HFFc6 (cell line): ENCODE measurements around the gene RGS9. TPM values are rescaled to one million over a fixed set of nuclear protein-coding genes. Genes with fewer than 3 reads are reported as not detected.
"Not testable (repeated sequence)": the region's sequence is repeated elsewhere in the genome, so short reads cannot be mapped to it uniquely, and the experiment has no call there.

Source experiments
- DNase-seq: peaks from one replicate; pipeline ENCODE4 v3.0.0-alpha.2; 2018
- H3K27ac Mint-ChIP-seq: 2 replicates; pipeline ENCODE4 v1.8.0; 2020; ENCODE audit warnings: mild to moderate bottlenecking, mixed read lengths
- H3K27me3 Mint-ChIP-seq: 2 replicates; pipeline ENCODE4 v1.8.0; 2021; ENCODE audit warnings: mild to moderate bottlenecking, moderate library complexity, mixed read lengths; ENCODE audit not compliant: insufficient read depth
- H3K36me3 Mint-ChIP-seq: 2 replicates; pipeline ENCODE4 v1.8.0; 2021; ENCODE audit warnings: low read depth, mixed read lengths
- H3K4me1 Mint-ChIP-seq: 2 replicates; pipeline ENCODE4 v1.8.0; 2020; ENCODE audit warnings: low read depth, mixed read lengths
- H3K4me3 Mint-ChIP-seq: 2 replicates; pipeline ENCODE4 v1.8.0; 2020; ENCODE audit warnings: mild to moderate bottlenecking, moderate library complexity, mixed read lengths
- H3K9me3 Mint-ChIP-seq: 2 replicates; pipeline ENCODE4 v1.8.0; 2020; ENCODE audit warnings: mild to moderate bottlenecking, mixed read lengths
- total RNA-seq, 6 experiments: library from RNA; stranded (reverse); fragmentation: NEBNext Ultra II Directional; extraction: Animal tissue kit (Norgen Biotek cat#: 25700); gene quantifications; 2 replicates in 1 of 6; 3 replicates in 5 of 6; pipeline ENCODE4 v1.2.3, GENCODE V29; 2021
- TF ChIP-seq, protein P1 (sequence below): fragments of 200-600 bp; sonication (generic); IDR thresholded peaks from 2 replicates; pipeline ENCODE4 v1.5.0; 2021; ENCODE audit warnings: antibody characterized with exemption, mild to moderate bottlenecking

Gene RGS9
- total RNA-seq, 6 experiments from 2014 or later = 0.31 to 0.97 (median 0.42) TPM

DNA sequence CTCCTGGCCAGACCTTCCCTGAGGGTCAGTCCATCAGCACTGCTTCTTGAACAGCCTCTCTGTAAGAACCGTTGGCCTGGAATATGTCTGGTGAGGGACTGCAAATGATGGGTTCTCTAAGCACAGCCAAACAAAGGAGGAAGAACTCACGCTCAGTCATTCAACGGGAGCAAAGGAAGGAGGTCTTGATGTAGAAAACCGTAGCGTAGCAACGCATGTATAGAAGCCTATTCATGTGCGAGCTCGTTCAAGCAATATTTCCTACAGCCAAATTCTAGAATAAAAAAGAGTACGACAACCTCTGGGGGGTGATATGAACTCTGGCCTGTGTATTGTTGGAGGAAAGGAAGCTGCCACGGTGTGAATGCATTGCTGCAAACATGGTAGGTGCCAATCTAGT is 64.2 kb downstream of the RGS9 start:
- H3K27me3 Mint-ChIP-seq = peaks cover 2% of the 10 kb centered on the region; the same call in 1 of the 2 replicates
- H3K36me3 Mint-ChIP-seq = no peaks in the 10 kb centered on the region
- H3K4me1 Mint-ChIP-seq = peaks cover 19% of the 10 kb centered on the region
- no peak for DNase-seq
- TF ChIP-seq, protein P1, sequence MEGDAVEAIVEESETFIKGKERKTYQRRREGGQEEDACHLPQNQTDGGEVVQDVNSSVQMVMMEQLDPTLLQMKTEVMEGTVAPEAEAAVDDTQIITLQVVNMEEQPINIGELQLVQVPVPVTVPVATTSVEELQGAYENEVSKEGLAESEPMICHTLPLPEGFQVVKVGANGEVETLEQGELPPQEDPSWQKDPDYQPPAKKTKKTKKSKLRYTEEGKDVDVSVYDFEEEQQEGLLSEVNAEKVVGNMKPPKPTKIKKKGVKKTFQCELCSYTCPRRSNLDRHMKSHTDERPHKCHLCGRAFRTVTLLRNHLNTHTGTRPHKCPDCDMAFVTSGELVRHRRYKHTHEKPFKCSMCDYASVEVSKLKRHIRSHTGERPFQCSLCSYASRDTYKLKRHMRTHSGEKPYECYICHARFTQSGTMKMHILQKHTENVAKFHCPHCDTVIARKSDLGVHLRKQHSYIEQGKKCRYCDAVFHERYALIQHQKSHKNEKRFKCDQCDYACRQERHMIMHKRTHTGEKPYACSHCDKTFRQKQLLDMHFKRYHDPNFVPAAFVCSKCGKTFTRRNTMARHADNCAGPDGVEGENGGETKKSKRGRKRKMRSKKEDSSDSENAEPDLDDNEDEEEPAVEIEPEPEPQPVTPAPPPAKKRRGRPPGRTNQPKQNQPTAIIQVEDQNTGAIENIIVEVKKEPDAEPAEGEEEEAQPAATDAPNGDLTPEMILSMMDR = no peak
- H3K9me3 Mint-ChIP-seq = no peaks in the 10 kb centered on the region
- H3K27ac Mint-ChIP-seq = no peak overlapping the region
- no peak overlapping the region for H3K4me3 Mint-ChIP-seq

DNA sequence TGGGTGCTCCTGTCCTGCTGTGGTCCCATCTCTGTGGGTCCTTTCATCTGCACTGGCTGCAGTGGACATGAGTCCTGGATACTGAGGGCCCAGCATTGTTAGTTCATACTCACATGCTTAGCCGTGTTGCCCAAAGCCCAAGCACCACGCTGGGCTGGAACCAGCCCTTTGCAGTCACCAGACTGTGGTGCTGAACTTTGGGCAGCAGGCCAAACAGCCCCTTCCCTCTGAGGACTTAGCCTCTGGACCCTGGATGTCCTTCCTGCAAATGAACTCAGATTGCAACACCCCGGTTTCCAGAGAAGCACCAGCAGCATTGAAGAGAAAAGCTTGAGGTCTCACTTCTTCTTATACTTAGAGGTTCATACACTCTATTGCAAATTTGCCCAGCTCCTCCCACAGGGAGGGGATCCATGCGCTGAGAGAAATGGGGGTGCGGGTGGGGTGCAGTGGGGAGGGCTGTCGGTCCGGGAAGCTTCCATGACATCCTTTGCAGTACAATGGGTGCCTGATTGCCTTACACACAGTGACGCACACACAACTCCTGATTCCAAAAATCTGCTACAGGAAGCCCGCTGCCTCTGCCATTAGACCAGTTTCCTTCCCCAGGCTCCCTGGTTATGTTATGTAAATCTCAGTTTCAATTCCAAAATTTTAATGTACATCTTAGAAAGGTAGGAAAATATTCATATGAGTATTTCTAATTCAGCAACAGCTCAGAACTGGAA is 65.8 kb downstream of the RGS9 start:
- Mint-ChIP-seq H3K36me3 (no peaks in the 10 kb centered on the region), H3K27me3 (peaks cover 2% of the 10 kb centered on the region; the same call in 1 of the 2 replicates), H3K27ac (no peak overlapping the region), H3K4me3 (no peak overlapping the region), H3K4me1 (peaks cover 32% of the 10 kb centered on the region), H3K9me3 (no peaks in the 10 kb centered on the region)
- no peak for DNase-seq
- TF ChIP-seq, protein P1 = no peak

DNA sequence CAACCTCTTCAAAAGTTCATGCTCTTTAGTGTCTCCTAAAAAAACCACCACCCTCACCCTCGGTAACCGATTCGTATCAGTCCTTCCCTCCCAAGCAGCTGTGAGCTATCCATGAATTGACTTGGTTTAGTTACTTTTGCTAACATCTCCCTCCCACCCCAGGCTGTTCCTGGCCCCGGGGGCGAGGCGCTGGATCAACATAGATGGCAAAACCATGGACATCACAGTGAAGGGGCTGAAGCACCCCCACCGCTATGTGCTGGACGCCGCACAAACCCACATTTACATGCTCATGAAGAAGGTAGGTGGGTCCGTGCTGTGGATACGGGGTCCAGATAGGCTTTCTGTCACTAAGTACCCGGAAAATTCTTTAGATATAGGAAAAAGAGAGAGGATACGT is 66.8 kb downstream of the RGS9 start:
- TF ChIP-seq, protein P1 = no peak
- H3K27me3 Mint-ChIP-seq = peaks cover 2% of the 10 kb centered on the region; the same call in 1 of the 2 replicates

DNA sequence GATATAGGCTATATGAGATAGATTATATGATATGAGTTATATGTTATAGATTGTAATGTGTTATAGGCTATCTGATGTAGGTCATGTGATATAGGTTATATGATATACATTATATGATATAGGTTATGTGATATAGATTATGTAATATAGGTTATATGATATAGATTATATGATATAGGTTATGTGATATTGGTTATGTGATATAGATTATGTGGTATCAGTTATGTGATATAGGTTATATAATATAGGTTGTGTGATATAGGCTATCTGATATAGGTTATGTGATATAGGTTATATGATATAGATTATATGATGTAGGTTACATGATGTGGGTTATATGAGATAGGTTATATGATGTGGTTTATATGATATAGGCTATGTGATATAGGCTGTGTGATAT is 68.5 kb downstream of the RGS9 start:
- Mint-ChIP-seq H3K4me1 (peaks cover 35% of the 10 kb centered on the region), H3K36me3 (no peaks in the 10 kb centered on the region), H3K9me3 (no peaks in the 10 kb centered on the region), H3K27ac (no peak overlapping the region), H3K4me3 (no peak overlapping the region), H3K27me3 (no peaks in the 10 kb centered on the region; the same call in none of the 2 replicates)
- DNase-seq = no peak
- TF ChIP-seq, protein P1 = no peak

More for the DNA sequence above, 66.8 kb downstream of the RGS9 start:
- H3K9me3 Mint-ChIP-seq = no peaks in the 10 kb centered on the region
- peaks cover 28% of the 10 kb centered on the region for H3K4me1 Mint-ChIP-seq
- no peak overlapping the region for H3K27ac Mint-ChIP-seq
- no peak overlapping the region for H3K4me3 Mint-ChIP-seq
- H3K36me3 Mint-ChIP-seq = no peaks in the 10 kb centered on the region
- no peak for DNase-seq

DNA sequence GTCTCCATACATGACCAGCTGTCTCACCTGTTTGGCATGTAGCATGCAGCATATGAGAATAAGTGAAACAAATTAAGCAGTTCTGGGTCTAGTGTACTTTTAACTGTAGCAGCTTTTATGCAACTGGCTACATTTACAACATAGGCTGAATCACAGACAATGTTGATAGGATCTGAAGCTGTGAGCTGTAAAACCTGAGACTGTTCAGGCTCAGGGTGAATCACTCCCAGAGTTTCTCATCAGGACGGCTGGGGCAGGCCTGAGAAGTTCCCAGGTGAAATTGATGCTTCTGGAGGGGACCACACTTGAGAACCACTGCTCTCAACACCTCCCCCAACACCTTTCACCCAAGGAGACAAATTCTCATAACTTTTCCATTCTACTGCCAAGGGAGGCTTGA is 70.3 kb downstream of the RGS9 start:
- not testable (repeated sequence) for H3K27me3 Mint-ChIP-seq, H3K4me3 Mint-ChIP-seq, H3K36me3 Mint-ChIP-seq, H3K9me3 Mint-ChIP-seq
- peak; percentile 91 for DNase-seq
- Mint-ChIP-seq H3K4me1 (peaks cover 25% of the 10 kb centered on the region), H3K27ac (peak overlapping the region; percentile 73)

DNA sequence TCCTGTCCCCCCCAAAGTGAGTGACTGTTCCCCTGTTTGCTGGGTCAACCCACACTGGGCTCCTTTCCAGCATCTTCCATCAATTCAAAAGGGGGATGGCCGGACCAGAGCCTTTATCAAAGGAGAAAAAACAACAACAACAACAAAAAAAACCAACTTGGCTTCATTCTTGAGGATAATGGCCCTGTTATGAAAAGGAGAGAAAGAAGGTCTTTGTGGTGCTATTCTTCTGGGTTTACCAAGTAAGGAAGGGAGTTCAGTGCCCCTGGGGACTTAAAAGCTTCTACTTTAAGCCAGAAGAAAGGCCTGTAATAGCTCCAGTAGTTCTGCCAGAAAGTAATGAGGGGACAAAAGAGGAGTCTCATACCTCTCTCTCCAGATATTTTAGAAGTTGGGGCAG is 71.5 kb downstream of the RGS9 start:
- Mint-ChIP-seq H3K36me3 (no peaks in the 10 kb centered on the region), H3K4me1 (peaks cover 21% of the 10 kb centered on the region), H3K4me3 (no peak overlapping the region)

More for the DNA sequence above, 71.5 kb downstream of the RGS9 start:
- H3K9me3 Mint-ChIP-seq = no peaks in the 10 kb centered on the region
- TF ChIP-seq, protein P1 = no peak
- no peak for DNase-seq
- H3K27ac Mint-ChIP-seq = no peak overlapping the region
- peaks cover 3% of the 10 kb centered on the region for H3K27me3 Mint-ChIP-seq
